HepG2 (cell line): ENCODE measurements around the gene DNAH9. TPM values are rescaled to one million over a fixed set of nuclear protein-coding genes. Genes with fewer than 3 reads are reported as not detected.

Experiments
- ATAC-seq: fragments of 200-7000 bp; cut with Tn5 transposase; 3 replicates; pipeline ENCODE4 v1.9.1; 2020; ENCODE audit warnings: mild to moderate bottlenecking, moderate library complexity
- BruUV-seq: library from RNA; stranded (reverse); fragments of 400-500 nt; replicated peaks from 2 replicates; lab custom pipeline; 2021; lab: Mats Ljungman, UMichigan
- CTCF ChIA-PET: fragments of 300-600 bp; formaldehyde crosslinking; extraction: SDS; loops from one replicate; lab custom pipeline; 2021; ENCODE audit warnings: low total read pairs, inconsistent platforms, low intra/inter-chr PET ratio; lab: Yijun Ruan, JAX
- POLR2A ChIA-PET: fragments of 350-600 bp; sonication (Branson Sonifier 250); formaldehyde crosslinking; loops from one replicate; lab custom pipeline; 2020; ENCODE audit warnings: antibody characterized with exemption, inconsistent platforms; lab: Yijun Ruan, JAX
- DNase-seq: peaks from one replicate; pipeline ENCODE4 v3.0.0-alpha.2; 2015; ENCODE audit warnings: low spot score
- FAIRE-seq: peaks from 3 replicates; lab custom pipeline; 2011; peaks lifted over from hg19 to GRCh38; lab: Jason Lieb, UNC
- H2AFZ ChIP-seq: one replicate; pipeline ENCODE4 v1.6.1; 2011; ENCODE audit warnings: low read length, inconsistent platforms
- H3K27ac ChIP-seq: fragments of 300-600 bp; 3 replicates; pipeline ENCODE4 v1.8.0; 2011; ENCODE audit warnings: mixed run types, mild to moderate bottlenecking, mixed read lengths, low read length, inconsistent platforms; ENCODE audit not compliant: insufficient read depth; ENCODE audit errors: extremely low read length
- H3K27me3 ChIP-seq, 2 experiments: fragments of 200-600 bp in 1 of 2; 2 replicates in 1 of 2; 3 replicates in 1 of 2; pipeline versions ENCODE4 v1.6.0 to v1.8.0; 2011; ENCODE audit warnings: low read length in 2 of 2, mild to moderate bottlenecking in 2 of 2, moderate library complexity in 2 of 2, inconsistent platforms in 1 of 2; ENCODE audit not compliant: insufficient read depth in 2 of 2, control insufficient read depth in 1 of 2
- H3K36me3 ChIP-seq, 2 experiments: fragments of 200-600 bp in 1 of 2; replicated peaks in 1 of 2; 2 replicates in 1 of 2; 3 replicates in 1 of 2; pipeline versions ENCODE4 v1.5.1 to v1.8.0; 2011; ENCODE audit warnings: low read length in 2 of 2, inconsistent platforms in 1 of 2; ENCODE audit not compliant: insufficient read depth in 2 of 2, control insufficient read depth in 1 of 2
- H3K4me1 ChIP-seq: 2 replicates; pipeline ENCODE4 v1.5.1; 2012; ENCODE audit warnings: low read length, inconsistent platforms; ENCODE audit not compliant: insufficient read depth
- H3K4me2 ChIP-seq: 2 replicates; pipeline ENCODE4 v1.6.0; 2011; ENCODE audit warnings: low read depth, low read length, inconsistent platforms
- H3K4me3 ChIP-seq, 3 experiments: fragments of 200-600 bp in 1 of 3; sonication (generic), shearing (Covaris generic) in 1 of 3; replicated peaks in 1 of 3; 2 replicates each; pipeline ENCODE4 v1.5.1; 2011 to 2016; ENCODE audit warnings: low read length in 3 of 3, inconsistent platforms in 2 of 3, low read depth in 2 of 3, mild to moderate bottlenecking in 2 of 3, control low read depth in 1 of 3, mixed read lengths in 1 of 3; ENCODE audit not compliant: insufficient read depth in 1 of 3
- H3K79me2 ChIP-seq: one replicate; pipeline ENCODE4 v1.6.1; 2011; ENCODE audit warnings: low read length, inconsistent platforms; ENCODE audit not compliant: insufficient read depth
- H3K9ac ChIP-seq: 2 replicates; pipeline ENCODE4 v1.6.0; 2011; ENCODE audit warnings: mild to moderate bottlenecking, low read depth, low read length, inconsistent platforms; ENCODE audit not compliant: insufficient read depth
- H3K9me3 ChIP-seq: 2 replicates; pipeline ENCODE4 v1.5.1; 2012; ENCODE audit warnings: mild to moderate bottlenecking, low read length
- H4K20me1 ChIP-seq: 2 replicates; pipeline ENCODE4 v1.6.0; 2011; ENCODE audit warnings: inconsistent platforms, mild to moderate bottlenecking, low read length, moderate library complexity; ENCODE audit not compliant: insufficient read depth
- ATF1 ChIP-seq: IDR thresholded peaks from 2 replicates; pipeline ENCODE4 v1.6.1; 2016; ENCODE audit warnings: mild to moderate bottlenecking, control low read depth
- GABPA ChIP-seq, 2 experiments: IDR thresholded peaks; 2 replicates each; pipeline ENCODE4 v1.6.1; 2011 to 2016; ENCODE audit warnings: low read depth in 2 of 2, low read length in 1 of 2, missing biosample characterization in 1 of 2, missing genetic modification characterization in 1 of 2
- GPN1 ChIP-seq: sonication (generic); formaldehyde crosslinking; IDR thresholded peaks from 2 replicates; pipeline ENCODE4 v1.5.1; 2020; ENCODE audit warnings: missing genetic modification reagents, borderline replicate concordance
- KDM4B ChIP-seq: sonication (generic); formaldehyde crosslinking; IDR thresholded peaks from 2 replicates; pipeline ENCODE4 v1.4.0; 2020; ENCODE audit warnings: missing genetic modification reagents
- WGBS: methylation state at CpG from one replicate; pipeline ENCODE4 v1.1.6; 2017; ENCODE audit warnings: low lambda C conversion rate; 5-methylcytosine and 5-hydroxymethylcytosine counted together
- in situ Hi-C: cut with HindIII; loops from 2 replicates; pipeline ENCODE4 v1.10.0; 2017; ENCODE audit warnings: low pct_unique_long_range_greater_than_20kb; ENCODE audit not compliant: extremely low pct_ligation_motif_present
- intact Hi-C: fragments of 100-400 bp; cut with micrococcal nuclease; formaldehyde crosslinking; loops from one replicate; pipeline ENCODE4 v1.10.0; 2022; ENCODE audit not compliant: unreplicated experiment
- polyA plus RNA-seq, 8 experiments: library from polyadenylated mRNA; depleted of rRNA in 3 of 8; stranded (reverse) in 7 of 8; unstranded in 1 of 8; fragments of >200 nt; fragmentation: Illumina TruSeq in 4 of 8; extraction: Trizol in 4 of 8; gene quantifications; 2 replicates each; pipeline versions ENCODE4 v1.2.1 to v1.2.3, GENCODE V29; 2011 to 2016; ENCODE audit warnings: low read depth in 4 of 8, missing spikeins in 1 of 8, mixed read lengths in 1 of 8; ENCODE audit not compliant: insufficient read depth in 1 of 8
- total RNA-seq, 5 experiments: library from RNA; depleted of rRNA; stranded (reverse); fragments of >200 nt; fragmentation: Illumina TruSeq; extraction: Trizol; gene quantifications; 2 replicates each; pipeline ENCODE4 v1.2.3, GENCODE V29; 2016; ENCODE audit warnings: low read depth in 1 of 5
- TF ChIP-seq, protein P1 (sequence below): sonication (generic); formaldehyde crosslinking; IDR thresholded peaks from 2 replicates; pipeline ENCODE4 v1.4.0; 2020; ENCODE audit warnings: missing genetic modification reagents, borderline replicate concordance

Gene DNAH9
- total and polyA plus RNA-seq, 2 of the 13 experiments (the other 11 are each of a cell fraction or from before 2014, with no cell fraction given) = not detected

DNA sequence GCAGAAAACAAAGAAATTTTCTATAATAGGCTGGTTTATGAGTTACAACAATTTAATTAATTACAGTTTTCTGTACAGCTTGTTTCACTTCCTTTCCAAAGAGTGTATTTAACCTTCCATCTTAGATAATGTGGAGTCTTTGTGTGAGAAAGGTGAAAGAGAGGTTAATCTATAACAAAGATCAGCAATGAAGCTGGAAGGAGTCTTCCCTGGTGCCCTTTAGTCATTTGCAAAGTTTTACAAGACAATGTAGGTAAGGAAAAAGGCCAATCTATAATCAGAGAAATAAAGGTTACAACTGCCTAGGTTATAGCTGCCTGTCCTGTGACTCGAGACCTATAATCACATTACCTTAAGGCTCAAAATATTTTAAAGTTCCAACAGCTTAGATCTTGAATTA lies 257.0 kb downstream of the DNAH9 start (continued):
- TF ChIP-seq, protein P1, sequence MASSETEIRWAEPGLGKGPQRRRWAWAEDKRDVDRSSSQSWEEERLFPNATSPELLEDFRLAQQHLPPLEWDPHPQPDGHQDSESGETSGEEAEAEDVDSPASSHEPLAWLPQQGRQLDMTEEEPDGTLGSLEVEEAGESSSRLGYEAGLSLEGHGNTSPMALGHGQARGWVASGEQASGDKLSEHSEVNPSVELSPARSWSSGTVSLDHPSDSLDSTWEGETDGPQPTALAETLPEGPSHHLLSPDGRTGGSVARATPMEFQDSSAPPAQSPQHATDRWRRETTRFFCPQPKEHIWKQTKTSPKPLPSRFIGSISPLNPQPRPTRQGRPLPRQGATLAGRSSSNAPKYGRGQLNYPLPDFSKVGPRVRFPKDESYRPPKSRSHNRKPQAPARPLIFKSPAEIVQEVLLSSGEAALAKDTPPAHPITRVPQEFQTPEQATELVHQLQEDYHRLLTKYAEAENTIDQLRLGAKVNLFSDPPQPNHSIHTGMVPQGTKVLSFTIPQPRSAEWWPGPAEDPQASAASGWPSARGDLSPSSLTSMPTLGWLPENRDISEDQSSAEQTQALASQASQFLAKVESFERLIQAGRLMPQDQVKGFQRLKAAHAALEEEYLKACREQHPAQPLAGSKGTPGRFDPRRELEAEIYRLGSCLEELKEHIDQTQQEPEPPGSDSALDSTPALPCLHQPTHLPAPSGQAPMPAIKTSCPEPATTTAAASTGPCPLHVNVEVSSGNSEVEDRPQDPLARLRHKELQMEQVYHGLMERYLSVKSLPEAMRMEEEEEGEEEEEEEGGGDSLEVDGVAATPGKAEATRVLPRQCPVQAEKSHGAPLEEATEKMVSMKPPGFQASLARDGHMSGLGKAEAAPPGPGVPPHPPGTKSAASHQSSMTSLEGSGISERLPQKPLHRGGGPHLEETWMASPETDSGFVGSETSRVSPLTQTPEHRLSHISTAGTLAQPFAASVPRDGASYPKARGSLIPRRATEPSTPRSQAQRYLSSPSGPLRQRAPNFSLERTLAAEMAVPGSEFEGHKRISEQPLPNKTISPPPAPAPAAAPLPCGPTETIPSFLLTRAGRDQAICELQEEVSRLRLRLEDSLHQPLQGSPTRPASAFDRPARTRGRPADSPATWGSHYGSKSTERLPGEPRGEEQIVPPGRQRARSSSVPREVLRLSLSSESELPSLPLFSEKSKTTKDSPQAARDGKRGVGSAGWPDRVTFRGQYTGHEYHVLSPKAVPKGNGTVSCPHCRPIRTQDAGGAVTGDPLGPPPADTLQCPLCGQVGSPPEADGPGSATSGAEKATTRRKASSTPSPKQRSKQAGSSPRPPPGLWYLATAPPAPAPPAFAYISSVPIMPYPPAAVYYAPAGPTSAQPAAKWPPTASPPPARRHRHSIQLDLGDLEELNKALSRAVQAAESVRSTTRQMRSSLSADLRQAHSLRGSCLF (CRISPR knock-in tag) = no peak
- TF ChIP-seq GPN1 (no peak), GABPA (IDR thresholded peaks at IDR 0.05; ENCODE audit: low read depth, low read length) (no peak), GABPA (CRISPR knock-in tag; IDR thresholded peaks at IDR 0.05; ENCODE audit: low read depth) (no peak), ATF1 (no peak)
- TF ChIP-seq, all 625 proteins: peak for 0

DNA sequence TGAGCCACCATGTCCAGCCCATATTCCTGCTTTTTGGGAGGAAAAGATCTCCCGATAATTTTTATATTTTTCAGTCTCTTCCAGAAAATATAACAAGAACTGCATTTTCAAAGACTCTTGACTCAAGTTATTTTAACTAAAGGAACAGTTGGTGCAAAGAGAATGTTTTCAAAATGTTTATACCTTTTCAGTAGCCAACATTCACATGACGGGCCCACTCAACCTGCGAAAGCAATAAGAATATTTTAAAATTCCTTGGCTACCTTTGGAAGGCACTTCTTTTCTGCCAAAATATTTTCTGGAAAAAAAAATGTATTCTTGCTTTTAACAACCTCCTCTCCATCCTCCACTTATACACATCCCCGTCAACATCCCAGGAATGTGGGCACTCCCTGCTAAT lies 258.7 kb downstream of the DNAH9 start:
- H4K20me1 ChIP-seq = no peaks in the 10 kb centered on the region
- no peak overlapping the region for H2AFZ ChIP-seq
- DNase-seq = no peak
- ChIA-PET POLR2A (no interaction called here), CTCF (no interaction called here)
- no peak overlapping the region for H3K4me2 ChIP-seq
- no peaks in the 10 kb centered on the region for H3K36me3 ChIP-seq
- no peak for TF ChIP-seq KDM4B (CRISPR knock-in tag)
- H3K9ac ChIP-seq = no peak overlapping the region
- ATAC-seq = no peak
- H3K9me3 ChIP-seq = no peaks in the 10 kb centered on the region
- intact Hi-C loops (no loop called here), in situ Hi-C loops (no loop called here)
- FAIRE-seq = no peak
- H3K79me2 ChIP-seq = no peaks in the 10 kb centered on the region
- 35% methylated on average over 4 of the region's 4 CpGs for WGBS
- H3K27ac ChIP-seq = no peak overlapping the region
- H3K4me3 ChIP-seq = no peak overlapping the region
- no peaks in the 10 kb centered on the region for H3K4me1 ChIP-seq
- BruUV-seq = no TSS peak
- no peaks in the 10 kb centered on the region for H3K27me3 ChIP-seq
